Keratinocyte (primary cell): ENCODE data around the gene CLHC1. TPM values are rescaled to one million over a fixed set of nuclear protein-coding genes. Genes with fewer than 3 reads are reported as not detected.

Experiments
- polyA plus RNA-seq, 5 experiments: library from polyadenylated mRNA; depleted of rRNA in 3 of 5; stranded (reverse) in 3 of 5; stranded (forward) in 1 of 5; unstranded in 1 of 5; fragments of >200 nt; gene quantifications; 1 replicate in 1 of 5; 2 replicates in 3 of 5; 3 replicates in 1 of 5; pipeline versions ENCODE4 v1.2.1 to v1.2.3, GENCODE V29; 2011 to 2012; ENCODE audit warnings: missing spikeins in 2 of 5, low read depth in 1 of 5, low replicate concordance in 1 of 5

The CLHC1 gene
- polyA plus RNA-seq, 1 donor (not counting 4 experiments of a cell fraction or from before 2014, with no cell fraction given): 15.2 TPM

Other genes starting within 250 kb of the CLHC1 start
- gene RTN4, start 181.8 kb downstream of the CLHC1 start, polyA plus RNA-seq: 244 to 434 TPM (median 406 TPM) in 3 replicates
- 1,786 to 2,341 TPM (median 2,021 TPM) in 3 replicates for gene RPS27A, start 395 bp upstream of the CLHC1 start, polyA plus RNA-seq
- gene MTIF2, start 36.9 kb upstream of the CLHC1 start, polyA plus RNA-seq: 22.1 to 38.9 TPM (median 27.4 TPM) in 3 replicates
- 15.0 to 21.3 TPM (median 15.8 TPM) in 3 replicates for gene CCDC88A, start 187.6 kb upstream of the CLHC1 start, polyA plus RNA-seq